IMR-90 (cell line): Measurements from ENCODE around the gene PTPN3. TPM values are rescaled to one million over a fixed set of nuclear protein-coding genes. Genes with fewer than 3 reads are reported as not detected.
A peak's percentile ranks its signal among the peaks of the same experiment; 100 is the strongest.

Source experiments
- ATAC-seq: fragments of 200-7000 bp; cut with Tn5 transposase; 2 replicates; pipeline ENCODE4 v1.9.1; 2020; ENCODE audit warnings: low read depth, mild to moderate bottlenecking, moderate library complexity
- BruUV-seq: library from RNA; stranded (reverse); fragments of 400-500 nt; replicated peaks from 2 replicates; lab custom pipeline; 2021; lab: Mats Ljungman, UMichigan
- CTCF ChIA-PET: fragments of 300-600 bp; formaldehyde crosslinking; extraction: SDS; loops from one replicate; lab custom pipeline; 2021; ENCODE audit warnings: antibody characterized with exemption; lab: Yijun Ruan, JAX
- POLR2A ChIA-PET: fragments of 300-600 bp; sonication (Branson Sonifier 250); formaldehyde crosslinking; loops from one replicate; lab custom pipeline; 2022; ENCODE audit warnings: antibody characterized with exemption; ENCODE audit not compliant: unreplicated experiment; lab: Charles Lee
- DNase-seq: peaks from one replicate; pipeline ENCODE4 v3.0.0; 2013
- H2AFZ ChIP-seq: replicated peaks from 2 replicates; pipeline ENCODE3; 2013; ENCODE audit warnings: low read length, mild to moderate bottlenecking; ENCODE audit not compliant: poor library complexity
- H2AK5ac ChIP-seq: 2 replicates; pipeline ENCODE4 v1.6.1; 2013; ENCODE audit warnings: low read depth, low read length, inconsistent platforms
- H2AK9ac ChIP-seq: replicated peaks from 2 replicates; pipeline ENCODE3; 2013; ENCODE audit warnings: mild to moderate bottlenecking, low read depth, low read length, moderate library complexity; ENCODE audit not compliant: poor library complexity
- H2BK120ac ChIP-seq: 2 replicates; pipeline ENCODE4 v1.6.1; 2013; ENCODE audit warnings: low read depth, low read length, inconsistent platforms
- H2BK15ac ChIP-seq: 3 replicates; pipeline ENCODE4 v1.6.1; 2013; ENCODE audit warnings: low read depth, low read length, inconsistent platforms
- H2BK20ac ChIP-seq: 2 replicates; pipeline ENCODE4 v1.6.1; 2013; ENCODE audit warnings: low read depth, mild to moderate bottlenecking, inconsistent platforms, low read length, moderate library complexity
- H2BK5ac ChIP-seq: 2 replicates; pipeline ENCODE4 v1.6.1; 2013; ENCODE audit warnings: mild to moderate bottlenecking, low read depth, low read length, inconsistent platforms; ENCODE audit not compliant: poor library complexity, severe bottlenecking
- H3K14ac ChIP-seq: replicated peaks from 2 replicates; pipeline ENCODE4 v1.6.1; 2013; ENCODE audit warnings: low read depth, low read length, inconsistent platforms
- H3K18ac ChIP-seq: 2 replicates; pipeline ENCODE4 v1.6.1; 2013; ENCODE audit warnings: low read depth, low read length, control low read depth
- H3K23ac ChIP-seq: 2 replicates; pipeline ENCODE4 v1.6.1; 2013; ENCODE audit warnings: low read depth, low read length, inconsistent platforms
- H3K27ac ChIP-seq: 2 replicates; pipeline ENCODE4 v1.5.1; 2013; ENCODE audit warnings: mild to moderate bottlenecking, control low read depth, low read length; ENCODE audit not compliant: insufficient read depth
- H3K27me3 ChIP-seq: 2 replicates; pipeline ENCODE4 v1.6.1; 2013; ENCODE audit warnings: low read length; ENCODE audit not compliant: control insufficient read depth, insufficient read depth
- H3K36me3 ChIP-seq: 2 replicates; pipeline ENCODE4 v1.6.1; 2013; ENCODE audit warnings: low read length, mixed read lengths; ENCODE audit not compliant: control insufficient read depth, insufficient read depth
- H3K4ac ChIP-seq: 2 replicates; pipeline ENCODE4 v1.6.1; 2013; ENCODE audit warnings: low read depth, low read length, inconsistent platforms
- H3K4me1 ChIP-seq: 2 replicates; pipeline ENCODE4 v1.6.1; 2013; ENCODE audit warnings: low read length, mixed read lengths; ENCODE audit not compliant: control insufficient read depth, insufficient read depth
- H3K4me2 ChIP-seq: 2 replicates; pipeline ENCODE4 v1.6.1; 2013; ENCODE audit warnings: low read depth, mild to moderate bottlenecking, control low read depth, low read length, moderate library complexity
- H3K4me3 ChIP-seq: 2 replicates; pipeline ENCODE4 v1.5.1; 2013; ENCODE audit warnings: low read depth, mild to moderate bottlenecking, control low read depth, low read length, moderate library complexity; ENCODE audit not compliant: insufficient read depth
- H3K56ac ChIP-seq: 2 replicates; pipeline ENCODE4 v1.6.1; 2013; ENCODE audit warnings: low read length, inconsistent platforms; ENCODE audit not compliant: insufficient read depth; ENCODE audit errors: extremely low read depth
- H3K79me1 ChIP-seq, 2 experiments: 2 replicates each; pipeline ENCODE4 v1.6.1; 2013; ENCODE audit warnings: low read length in 2 of 2, inconsistent platforms in 1 of 2, low read depth in 1 of 2
- H3K9ac ChIP-seq: 2 replicates; pipeline ENCODE4 v1.6.1; 2013; ENCODE audit warnings: low read depth, low read length, control low read depth
- H3K9me1 ChIP-seq: 2 replicates; pipeline ENCODE4 v1.6.1; 2013; ENCODE audit warnings: low read length, inconsistent platforms; ENCODE audit not compliant: insufficient read depth
- H3K9me3 ChIP-seq: 2 replicates; pipeline ENCODE4 v1.6.1; 2013; ENCODE audit warnings: low read length; ENCODE audit not compliant: control insufficient read depth, insufficient read depth
- H4K20me1 ChIP-seq: 2 replicates; pipeline ENCODE4 v1.6.1; 2013; ENCODE audit warnings: low read length, inconsistent platforms; ENCODE audit not compliant: insufficient read depth
- H4K5ac ChIP-seq: 2 replicates; pipeline ENCODE4 v1.6.1; 2013; ENCODE audit warnings: mild to moderate bottlenecking, low read depth, low read length, control low read depth
- H4K8ac ChIP-seq, 2 experiments: 2 replicates each; pipeline ENCODE4 v1.6.1; 2013; ENCODE audit warnings: low read depth in 2 of 2, low read length in 2 of 2, control low read depth in 1 of 2, inconsistent platforms in 1 of 2
- H4K91ac ChIP-seq: 2 replicates; pipeline ENCODE4 v1.6.1; 2013; ENCODE audit warnings: low read depth, low read length, inconsistent platforms; ENCODE audit not compliant: insufficient read depth
- CTCF ChIP-seq: conservative IDR thresholded peaks from 2 replicates; pipeline ENCODE4 v1.5.1; 2012; ENCODE audit warnings: mild to moderate bottlenecking, low read depth, low read length, improper control_type of control experiment
- MAZ ChIP-seq: IDR thresholded peaks from 2 replicates; pipeline ENCODE4 v1.6.1; 2012; ENCODE audit warnings: low read depth, mild to moderate bottlenecking, low read length, improper control_type of control experiment, moderate library complexity, borderline replicate concordance
- WGBS, 2 experiments: methylation state at CpG; one replicate each; pipeline versions ENCODE4 v1.1.5 to v1.1.7; 2013; ENCODE audit warnings: missing lambda C conversion rate in 2 of 2; ENCODE audit not compliant: insufficient read length in 1 of 2; ENCODE audit errors: extremely low coverage in 2 of 2; 5-methylcytosine and 5-hydroxymethylcytosine counted together
- dilution Hi-C: fragments of 300-500 bp; cut with HindIII; formaldehyde crosslinking; loops from one replicate; pipeline ENCODE4 v1.14.3; 2018; ENCODE audit warnings: low sequenced_read_pairs; ENCODE audit not compliant: unreplicated experiment
- in situ Hi-C: fragments of 300-500 bp; cut with MboI; formaldehyde crosslinking; loops from 3 replicates; pipeline ENCODE4 v1.14.3; 2019; ENCODE audit warnings: low sequenced_read_pairs, inconsistent platforms, mixed read lengths
- intact Hi-C: fragments of 100-400 bp; cut with micrococcal nuclease; formaldehyde crosslinking; loops from 2 replicates; pipeline ENCODE4 v1.10.0; 2022
- microRNA-seq, 2 experiments: library from miRNA; stranded (forward) in 1 of 2; unstranded in 1 of 2; fragments of 10-50 nt in 1 of 2; fragments of <30 nt in 1 of 2; gene quantifications in 1 of 2; microRNA quantifications in 1 of 2; one replicate each; pipeline versions ENCODE3 to v1.1.0; 2013 to 2020; ENCODE audit not compliant: insufficient read depth in 1 of 2, insufficient read length in 1 of 2, unreplicated experiment in 1 of 2
- polyA plus RNA-seq, 3 experiments: library from polyadenylated mRNA; depleted of rRNA; stranded (reverse); fragments of >200 nt; gene quantifications; 2 replicates each; pipeline ENCODE4 v1.2.3, GENCODE V29; 2012; ENCODE audit warnings: low replicate concordance in 1 of 3
- small RNA-seq, 5 experiments: library from RNA; depleted of rRNA; stranded (forward); fragments of <200 nt; gene quantifications; one replicate each; pipeline ENCODE3, GENCODE V24; 2012
- total RNA-seq: library from RNA; depleted of rRNA; stranded (reverse); fragments of >200 nt; gene quantifications from 2 replicates; pipeline ENCODE4 v1.2.3, GENCODE V29; 2012; rRNA removed

Gene PTPN3
- total and polyA plus RNA-seq, 2 of the 4 experiments (the other 2 are of a cell fraction), result 0.72 to 0.89 TPM

- Histone ChIP-seq H4K5ac (no peak overlapping the region), H3K4me2 (peak overlapping the region; percentile 74), H3K14ac (no peak overlapping the region), H3K79me1 (no peaks in the 10 kb centered on the region), H3K27ac (no peak overlapping the region), H2AK5ac (no peak overlapping the region), H3K4ac (no peak overlapping the region), H3K36me3 (no peaks in the 10 kb centered on the region), H2BK5ac (no peak overlapping the region), H2BK120ac (no peak overlapping the region), H3K18ac (no peak overlapping the region), H3K56ac (no peak overlapping the region), H3K4me1 (peaks cover 4% of the 10 kb centered on the region; the same call in 1 of the 2 replicates), H4K20me1 (no peaks in the 10 kb centered on the region), H2AK9ac (no peak overlapping the region), H3K9ac (no peak overlapping the region), H3K9me3 (no peaks in the 10 kb centered on the region), H2AFZ (peak overlapping the region; percentile 71), H2BK15ac (no peak overlapping the region), H3K9me1 (no peaks in the 10 kb centered on the region), H4K91ac (no peak overlapping the region), H3K23ac (no peak overlapping the region), H3K4me3 (no peak overlapping the region), H3K27me3 (no peaks in the 10 kb centered on the region; the same call in 1 of the 2 replicates), H2BK20ac (no peak overlapping the region), H4K8ac (no peak overlapping the region)
- POLR2A ChIA-PET, result interaction anchor here (0.6 kb wide), 1 partner anchor 364 kb away, joined by 4 read pairs; no protein-coding TSS in a partner anchor
- ATAC-seq (peak; percentile 86), DNase-seq (peak; percentile 58)
- intact Hi-C loops, result loop anchor here (5.0 to 10.0 kb wide), 2 partner anchors 73 to 214 kb away; partner anchors contain the start of gene TMEM245
- TF ChIP-seq MAZ (peak; percentile 57; the same call in 1 of the 2 replicates), CTCF (no peak)
- no CpG with 5 or more reads among the region's 12 CpGs for WGBS, 2 experiments
- BruUV-seq, result no TSS peak
- CTCF ChIA-PET, result interaction anchor here (1.0 kb wide), 1 partner anchor 375 kb away, joined by 4 read pairs; no protein-coding TSS in a partner anchor
- in situ Hi-C loops, result loop anchor here (10.0 kb wide), 1 partner anchor 434 kb away; no protein-coding TSS in a partner anchor
- dilution Hi-C loops, result no loop called here
These were observed 169.0 kb downstream of the PTPN3 start for GRCh38 chr9:109328978-109329637.

Small RNAs within 50 kb of the gene (microRNA-seq; reads per million reads assigned to microRNA genes)
- gene MIR3927, result 0 to 0.37 reads per million in 2 experiments

Small RNAs within 50 kb of the gene (small RNA-seq; reads per million reads assigned to genes)
- gene MIR3927, result 0 reads per million in 5 experiments

Other genes starting within 250 kb of the PTPN3 start
- gene EPB41L4B, start 177.2 kb downstream of the PTPN3 start, total RNA-seq, result 0.54 and 0.56 TPM in 2 replicates
- gene EPB41L4B, start 177.2 kb downstream of the PTPN3 start, polyA plus RNA-seq (2012; rRNA removed), result 0.29 and 0.36 TPM in 2 replicates